ENCODE results near the gene MMS19.
"Not testable (repeated sequence)": the region's sequence is repeated elsewhere in the genome, so short reads cannot be mapped to it uniquely, and the experiment has no call there.

MMS19 gene

GRCh38 chr10:97435211-97435610, 63.0 kb downstream of the MMS19 start:
- Histone ChIP-seq H3K9ac (ENCODE audit: low read length) (no peak overlapping the region), H3K9me3 (ENCODE audit: control insufficient read depth, low read length) (no peaks in the 10 kb centered on the region), H3K4me1 (ENCODE audit: control insufficient read depth, insufficient read depth, low read length) (no peaks in the 10 kb centered on the region), H3K4me3 (ENCODE audit: low read length) (no peak overlapping the region), H3K27me3 (replicated peaks; ENCODE audit: control insufficient read depth, insufficient read depth, low read length) (no peaks in the 10 kb centered on the region), H3K36me3 (ENCODE audit: control insufficient read depth, insufficient read depth, low read length, severe bottlenecking) (peaks cover 73% of the 10 kb centered on the region)
- no peak for DNase-seq (ENCODE audit: low read depth)

- Histone ChIP-seq H3K4me1 (ENCODE audit: control insufficient read depth, insufficient read depth, low read length) (peaks cover 4% of the 10 kb centered on the region), H3K9ac (ENCODE audit: low read length) (no peak overlapping the region), H3K4me3 (ENCODE audit: low read length) (no peak overlapping the region), H3K9me3 (ENCODE audit: control insufficient read depth, low read length) (no peaks in the 10 kb centered on the region), H3K27me3 (replicated peaks; ENCODE audit: control insufficient read depth, insufficient read depth, low read length) (no peaks in the 10 kb centered on the region), H3K36me3 (ENCODE audit: control insufficient read depth, insufficient read depth, low read length, severe bottlenecking) (peaks cover 73% of the 10 kb centered on the region)
- no peak for DNase-seq (ENCODE audit: low read depth)
Measured at GRCh38 chr10:97434557-97434956, 63.7 kb downstream of the MMS19 start.

- Histone ChIP-seq H3K36me3 (ENCODE audit: control insufficient read depth, insufficient read depth, low read length, severe bottlenecking) (peaks cover 72% of the 10 kb centered on the region), H3K4me1 (ENCODE audit: control insufficient read depth, insufficient read depth, low read length) (peaks cover 8% of the 10 kb centered on the region), H3K9ac (ENCODE audit: low read length) (no peak overlapping the region), H3K4me3 (ENCODE audit: low read length) (no peak overlapping the region), H3K9me3 (ENCODE audit: control insufficient read depth, low read length) (no peaks in the 10 kb centered on the region), H3K27me3 (replicated peaks; ENCODE audit: control insufficient read depth, insufficient read depth, low read length) (no peaks in the 10 kb centered on the region)
- DNase-seq (ENCODE audit: low read depth) = no peak
Measured at GRCh38 chr10:97434055-97434454, 64.2 kb downstream of the MMS19 start.

- H3K9me3 ChIP-seq (ENCODE audit: control insufficient read depth, low read length) = no peaks in the 10 kb centered on the region
- peak overlapping the region; percentile 98 for H3K9ac ChIP-seq (ENCODE audit: low read length)
- H3K4me1 ChIP-seq (ENCODE audit: control insufficient read depth, insufficient read depth, low read length) = peaks cover 37% of the 10 kb centered on the region
- no peaks in the 10 kb centered on the region for H3K27me3 ChIP-seq (replicated peaks; ENCODE audit: control insufficient read depth, insufficient read depth, low read length)
- peaks cover 32% of the 10 kb centered on the region for H3K36me3 ChIP-seq (ENCODE audit: control insufficient read depth, insufficient read depth, low read length, severe bottlenecking)
- peak; percentile 48 for DNase-seq (ENCODE audit: low read depth)
- H3K4me3 ChIP-seq (ENCODE audit: low read length) = peak overlapping the region; percentile 97
Measured at GRCh38 chr10:97428572-97428981, 69.6 kb downstream of the MMS19 start.

GRCh38 chr10:97427571-97428179, 70.5 kb downstream of the MMS19 start:
- Histone ChIP-seq H3K4me1 (ENCODE audit: control insufficient read depth, insufficient read depth, low read length) (peaks cover 40% of the 10 kb centered on the region), H3K36me3 (ENCODE audit: control insufficient read depth, insufficient read depth, low read length, severe bottlenecking) (peaks cover 28% of the 10 kb centered on the region), H3K9ac (ENCODE audit: low read length) (peak overlapping the region; percentile 98), H3K27me3 (replicated peaks; ENCODE audit: control insufficient read depth, insufficient read depth, low read length) (no peaks in the 10 kb centered on the region), H3K4me3 (ENCODE audit: low read length) (peak overlapping the region; percentile 97), H3K9me3 (ENCODE audit: control insufficient read depth, low read length) (no peaks in the 10 kb centered on the region)
- peak; percentile 48 for DNase-seq (ENCODE audit: low read depth)

GRCh38 chr10:97426776-97427570, 71.2 kb downstream of the MMS19 start:
- DNase-seq (ENCODE audit: low read depth) = peak; percentile 51
- H3K36me3 ChIP-seq (ENCODE audit: control insufficient read depth, insufficient read depth, low read length, severe bottlenecking) = peaks cover 25% of the 10 kb centered on the region
- H3K4me1 ChIP-seq (ENCODE audit: control insufficient read depth, insufficient read depth, low read length) = peaks cover 40% of the 10 kb centered on the region
- peak overlapping the region; percentile 97 for H3K4me3 ChIP-seq (ENCODE audit: low read length)
- H3K9ac ChIP-seq (ENCODE audit: low read length) = peak overlapping the region; percentile 98
- H3K9me3 ChIP-seq (ENCODE audit: control insufficient read depth, low read length) = no peaks in the 10 kb centered on the region
- no peaks in the 10 kb centered on the region for H3K27me3 ChIP-seq (replicated peaks; ENCODE audit: control insufficient read depth, insufficient read depth, low read length)

GRCh38 chr10:97425964-97426775, 72.1 kb downstream of the MMS19 start, which contains the start of gene PGAM1:
PGAM1 (plus strand) TSS chr10:97426191; CDS start chr10:97426308, 117 bp downstream.
- H3K36me3 ChIP-seq (ENCODE audit: control insufficient read depth, insufficient read depth, low read length, severe bottlenecking) = peaks cover 17% of the 10 kb centered on the region
- no peaks in the 10 kb centered on the region for H3K27me3 ChIP-seq (replicated peaks; ENCODE audit: control insufficient read depth, insufficient read depth, low read length)
- peaks cover 40% of the 10 kb centered on the region for H3K4me1 ChIP-seq (ENCODE audit: control insufficient read depth, insufficient read depth, low read length)
- H3K9ac ChIP-seq (ENCODE audit: low read length) = peak within 1 kb of the TSS; percentile 98
- H3K9me3 ChIP-seq (ENCODE audit: control insufficient read depth, low read length) = no peaks in the 10 kb centered on the region
- DNase-seq (ENCODE audit: low read depth) = peak; percentile 97
- peak within 1 kb of the TSS; percentile 97 for H3K4me3 ChIP-seq (ENCODE audit: low read length)

- DNase-seq (ENCODE audit: low read depth); H3K36me3 ChIP-seq (ENCODE audit: control insufficient read depth, insufficient read depth, low read length, severe bottlenecking); H3K4me3 ChIP-seq (ENCODE audit: low read length); H3K9ac ChIP-seq (ENCODE audit: low read length); H3K9me3 ChIP-seq (ENCODE audit: control insufficient read depth, low read length); H3K27me3 ChIP-seq (replicated peaks; ENCODE audit: control insufficient read depth, insufficient read depth, low read length): not testable (repeated sequence)
- peaks cover 34% of the 10 kb centered on the region for H3K4me1 ChIP-seq (ENCODE audit: control insufficient read depth, insufficient read depth, low read length)
Measured at GRCh38 chr10:97423757-97424098, 74.5 kb downstream of the MMS19 start.

- Histone ChIP-seq H3K4me1 (ENCODE audit: control insufficient read depth, insufficient read depth, low read length) (peaks cover 14% of the 10 kb centered on the region), H3K27me3 (replicated peaks; ENCODE audit: control insufficient read depth, insufficient read depth, low read length) (no peaks in the 10 kb centered on the region), H3K4me3 (ENCODE audit: low read length) (no peak overlapping the region), H3K36me3 (ENCODE audit: control insufficient read depth, insufficient read depth, low read length, severe bottlenecking) (no peaks in the 10 kb centered on the region), H3K9me3 (ENCODE audit: control insufficient read depth, low read length) (no peaks in the 10 kb centered on the region), H3K9ac (ENCODE audit: low read length) (no peak overlapping the region)
- DNase-seq (ENCODE audit: low read depth) = no peak
Measured at GRCh38 chr10:97416565-97416964, 81.7 kb downstream of the MMS19 start.

- no peaks in the 10 kb centered on the region for H3K27me3 ChIP-seq (replicated peaks; ENCODE audit: control insufficient read depth, insufficient read depth, low read length)
- no peaks in the 10 kb centered on the region for H3K36me3 ChIP-seq (ENCODE audit: control insufficient read depth, insufficient read depth, low read length, severe bottlenecking)
- DNase-seq (ENCODE audit: low read depth) = no peak
- no peaks in the 10 kb centered on the region for H3K9me3 ChIP-seq (ENCODE audit: control insufficient read depth, low read length)
- H3K9ac ChIP-seq (ENCODE audit: low read length) = no peak overlapping the region
- no peak overlapping the region for H3K4me3 ChIP-seq (ENCODE audit: low read length)
- peaks cover 8% of the 10 kb centered on the region for H3K4me1 ChIP-seq (ENCODE audit: control insufficient read depth, insufficient read depth, low read length)
Measured at GRCh38 chr10:97412891-97413304, 85.3 kb downstream of the MMS19 start.

- no peaks in the 10 kb centered on the region for H3K36me3 ChIP-seq (ENCODE audit: control insufficient read depth, insufficient read depth, low read length, severe bottlenecking)
- peaks cover 11% of the 10 kb centered on the region for H3K4me1 ChIP-seq (ENCODE audit: control insufficient read depth, insufficient read depth, low read length)
- H3K27me3 ChIP-seq (replicated peaks; ENCODE audit: control insufficient read depth, insufficient read depth, low read length) = no peaks in the 10 kb centered on the region
- no peak overlapping the region for H3K4me3 ChIP-seq (ENCODE audit: low read length)
- H3K9me3 ChIP-seq (ENCODE audit: control insufficient read depth, low read length) = no peaks in the 10 kb centered on the region
- H3K9ac ChIP-seq (ENCODE audit: low read length) = no peak overlapping the region
- no peak for DNase-seq (ENCODE audit: low read depth)
Measured at GRCh38 chr10:97411406-97411805, 86.8 kb downstream of the MMS19 start.

All from adipocyte (in vitro differentiated cells).